HG02885 (cell line): ENCODE results near the gene TMEM130.

Source experiments
- ATAC-seq: cut with Tn5 transposase; IDR thresholded peaks from one replicate; pipeline ENCODE4 v1.9.1; 2021; ENCODE audit warnings: mild to moderate bottlenecking; ENCODE audit not compliant: unreplicated experiment, poor library complexity

TMEM130 gene

DNA sequence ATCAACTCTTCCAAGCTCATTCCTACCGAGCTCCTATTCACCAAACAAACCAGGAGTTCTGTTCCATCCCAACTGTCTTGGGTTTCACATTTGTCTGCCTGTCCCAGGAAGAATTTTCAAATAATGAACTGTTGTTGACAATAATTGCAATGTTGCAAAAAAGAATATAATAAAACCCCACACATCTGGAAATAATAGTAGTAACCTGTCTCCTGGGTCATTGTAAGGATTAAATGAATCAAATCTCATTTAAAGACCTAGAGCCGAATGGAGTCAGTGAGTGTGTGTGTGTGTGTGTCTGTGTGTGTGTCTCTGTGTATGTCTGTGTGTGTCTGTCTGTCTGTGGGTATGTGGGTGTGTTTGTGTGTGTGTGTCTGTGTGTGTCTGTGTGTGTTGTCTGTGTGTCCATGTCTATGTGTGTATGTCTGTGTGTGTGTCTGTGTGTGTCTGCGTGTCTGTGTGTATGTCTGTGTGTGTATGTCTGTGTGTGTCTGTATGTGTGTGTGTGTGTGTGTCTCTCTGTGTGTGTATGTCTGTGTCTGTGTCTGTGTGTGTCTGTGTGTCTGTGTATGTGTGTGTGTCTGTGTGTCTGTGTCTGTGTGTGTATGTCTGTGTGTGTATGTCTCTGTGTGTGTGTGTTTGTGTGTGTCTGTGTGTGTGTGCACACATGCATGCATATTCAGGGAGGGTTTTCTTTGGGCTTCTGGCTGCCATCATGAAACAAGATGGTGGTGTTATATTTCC is 52.7 kb downstream of the TMEM130 start:
- no peak for ATAC-seq

DNA sequence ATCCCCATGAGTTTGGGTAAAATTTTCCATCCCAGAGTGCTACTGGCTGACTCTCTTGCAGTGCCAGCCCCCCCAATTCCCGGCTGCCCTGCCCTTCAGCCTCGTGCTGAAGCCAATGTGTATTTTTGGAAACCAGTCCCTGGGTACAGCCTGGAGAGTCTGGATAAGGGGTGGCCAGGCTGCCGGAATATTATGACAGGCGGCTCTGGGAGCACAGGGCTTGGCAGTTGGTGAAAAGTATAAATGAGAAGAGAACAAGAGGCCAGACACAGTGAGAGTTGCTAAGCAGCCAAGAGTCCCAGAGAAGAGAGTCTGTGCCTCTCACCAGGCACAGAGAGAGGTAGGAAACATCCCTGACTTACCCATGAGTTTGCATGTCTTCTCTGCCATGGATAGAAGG is 53.6 kb downstream of the TMEM130 start:
- ATAC-seq: no peak

DNA sequence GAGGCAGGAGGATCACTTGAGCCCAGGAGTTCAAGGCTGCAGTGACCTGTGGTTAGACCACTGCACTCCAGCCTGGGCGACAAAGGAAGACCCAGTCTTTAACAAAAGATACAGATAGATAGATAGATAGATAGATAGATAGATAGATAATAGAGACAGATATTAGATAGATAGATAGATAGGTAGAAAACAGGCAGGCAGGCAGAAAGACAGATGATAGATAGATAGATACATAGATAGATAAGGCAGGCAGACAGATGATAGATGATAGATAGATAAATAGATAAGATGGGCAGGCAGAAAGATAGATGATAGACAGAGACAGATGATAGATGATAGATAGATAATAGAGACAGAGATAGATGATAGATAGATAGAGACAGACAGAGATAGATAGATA is 54.5 kb downstream of the TMEM130 start:
- no peak for ATAC-seq

GRCh38 chr7:98811299-98811698 is 58.5 kb downstream of the TMEM130 start:
- ATAC-seq: no peak

DNA sequence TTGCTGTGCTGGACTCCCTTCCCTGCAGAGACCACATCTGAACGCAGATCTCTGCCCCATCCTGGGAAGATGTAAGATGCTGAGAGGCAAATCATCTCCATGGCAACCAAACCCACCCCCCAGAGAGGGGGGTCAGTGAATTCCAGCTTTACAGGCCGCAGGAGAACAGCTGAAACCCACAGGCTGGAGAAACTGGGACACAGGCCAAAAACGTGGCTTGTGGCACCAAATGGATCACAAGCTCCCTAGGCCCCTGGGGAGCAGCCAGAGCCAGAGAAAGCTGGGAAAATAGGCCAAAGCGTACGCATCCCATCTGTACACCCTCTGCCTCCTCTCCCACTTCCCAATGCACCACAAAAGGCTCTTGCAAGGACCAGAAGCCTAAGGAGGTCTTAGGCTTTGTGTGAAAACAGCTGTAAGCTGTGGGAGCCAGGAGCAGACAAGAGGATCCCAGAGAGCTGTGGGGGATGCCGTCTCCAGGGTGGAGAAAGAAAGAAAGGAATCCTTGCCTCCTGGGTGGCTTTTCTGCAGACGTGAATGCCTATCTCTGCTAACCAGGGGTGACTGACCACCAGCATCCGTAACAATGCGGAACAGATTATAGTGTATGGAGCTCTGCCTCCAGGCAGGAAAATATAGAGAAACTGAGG is 59.5 kb downstream of the TMEM130 start:
- no peak for ATAC-seq

- ATAC-seq: no peak
Observed at GRCh38 chr7:98808751-98809460, 60.9 kb downstream of the TMEM130 start.

- ATAC-seq: no peak
Observed at GRCh38 chr7:98807068-98808048, 62.5 kb downstream of the TMEM130 start.

DNA sequence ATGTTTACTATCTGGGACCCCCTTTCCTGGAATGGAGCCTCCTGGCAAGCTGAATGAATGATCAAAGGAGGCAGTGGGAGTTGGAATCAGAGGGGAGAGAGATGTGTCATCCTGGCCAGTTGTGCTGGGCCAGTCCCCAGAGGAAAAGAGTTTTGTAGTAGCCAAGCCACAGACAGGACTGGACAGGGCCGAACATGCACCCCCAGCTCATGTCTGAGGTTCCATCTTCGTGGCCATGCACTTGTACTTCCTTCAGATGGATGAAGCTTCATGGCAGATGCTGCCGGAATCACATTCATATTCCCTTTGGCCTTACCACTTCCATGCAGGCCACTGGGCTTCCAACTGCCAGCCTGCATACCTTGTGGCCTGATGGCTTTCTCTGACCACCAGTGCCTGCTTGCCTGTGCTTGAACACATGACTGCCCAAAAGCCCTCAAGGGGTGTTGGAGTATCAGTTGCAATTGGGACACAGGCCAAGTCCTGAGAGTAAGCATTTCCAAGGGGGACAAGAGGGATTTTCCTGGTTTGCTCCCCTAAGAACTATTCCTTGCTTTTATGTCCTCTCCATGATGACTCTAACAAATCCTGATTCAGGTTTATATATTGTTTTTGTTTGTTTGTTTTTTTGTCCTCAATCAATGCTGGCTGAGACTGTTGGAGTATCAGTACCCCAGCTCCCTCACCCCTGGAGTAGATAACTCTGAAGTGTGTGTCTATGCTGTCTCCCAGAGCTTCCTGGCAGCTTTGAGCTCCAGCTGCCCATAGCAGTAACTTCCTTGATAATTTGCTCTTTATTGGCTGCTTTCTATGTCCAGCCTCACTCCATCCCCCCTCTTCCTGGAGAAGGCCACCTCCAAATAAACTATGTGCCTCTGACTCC is 63.6 kb downstream of the TMEM130 start:
- no peak for ATAC-seq

DNA sequence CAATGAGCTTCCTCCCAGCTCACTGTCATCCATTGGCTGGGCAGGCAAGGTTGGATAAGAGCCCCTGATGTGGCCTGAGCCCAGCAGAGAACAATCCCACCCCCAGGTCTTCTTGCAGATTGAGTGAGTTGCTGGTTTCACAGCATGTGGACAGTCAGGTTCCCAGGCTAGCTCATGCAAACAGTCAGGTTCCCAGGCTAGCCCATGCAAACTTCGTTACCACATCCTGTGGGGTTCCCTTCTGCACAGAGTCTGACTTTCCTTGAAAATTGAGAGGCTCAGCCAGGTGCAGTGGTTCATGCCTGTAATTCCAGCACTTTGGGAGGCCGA is 67.1 kb downstream of the TMEM130 start:
- peak; percentile 45 for ATAC-seq

- ATAC-seq: peak; percentile 87
Observed at GRCh38 chr7:98802088-98802780, 67.6 kb downstream of the TMEM130 start.

- ATAC-seq: no peak
Observed at GRCh38 chr7:98800996-98801395, 68.8 kb downstream of the TMEM130 start.

DNA sequence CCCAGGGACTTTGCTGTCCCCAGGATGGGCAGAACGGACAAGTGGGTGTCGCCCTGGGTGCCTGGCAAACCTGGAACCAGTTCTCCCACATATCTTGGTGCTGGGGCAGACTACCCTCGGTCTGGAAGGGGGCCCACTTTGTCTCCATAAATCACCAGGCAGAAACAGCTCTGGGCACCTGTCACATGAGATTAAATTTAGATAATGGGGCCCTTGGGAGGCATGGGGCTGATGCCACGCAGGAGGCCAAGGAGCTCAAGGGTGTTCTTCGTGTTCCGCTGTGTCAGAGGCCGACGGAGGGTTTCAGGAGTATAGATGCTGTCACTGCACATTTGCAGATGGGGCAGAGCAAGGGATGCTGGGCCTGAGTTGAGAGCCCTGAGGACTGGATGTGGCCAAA is 72.7 kb downstream of the TMEM130 start:
- ATAC-seq: no peak
